Testis (tissue), 3 donors: ENCODE data around the gene FGF6. TPM values are rescaled to one million over a fixed set of nuclear protein-coding genes. Genes with fewer than 3 reads are reported as not detected.
"Not testable (repeated sequence)": the region's sequence is repeated elsewhere in the genome, so short reads cannot be mapped to it uniquely, and the experiment has no call there.

Experiments used
- DNase-seq: peaks from one replicate; pipeline ENCODE4 v3.0.0-alpha.2; 2019
- H3K27ac ChIP-seq, 2 donors: fragments of 200-600 bp; sonication (generic); one replicate each; pipeline ENCODE4 v1.5.1; 2019
- H3K27me3 ChIP-seq: fragments of 200-600 bp; sonication (generic); one replicate; pipeline ENCODE4 v1.5.1; 2019
- H3K36me3 ChIP-seq: fragments of 200-600 bp; sonication (generic); one replicate; pipeline ENCODE4 v1.5.1; 2017; ENCODE audit warnings: low read depth; ENCODE audit errors: missing control alignments
- H3K4me1 ChIP-seq: fragments of 200-600 bp; sonication (generic); one replicate; pipeline ENCODE4 v1.5.1; 2019
- H3K4me3 ChIP-seq, 2 donors: fragments of 200-600 bp; sonication (generic); one replicate each; pipeline ENCODE4 v1.5.1; 2017 to 2019
- H3K9me3 ChIP-seq: fragments of 200-600 bp; sonication (generic); one replicate; pipeline ENCODE4 v1.5.1; 2017
- POLR2A ChIP-seq: fragments of 450-650 bp; IDR thresholded peaks from one replicate; pipeline ENCODE4 v1.6.1; 2017; ENCODE audit warnings: antibody characterized with exemption, mild to moderate bottlenecking, moderate library complexity
- WGBS, 2 donors: methylation state at CpG; one replicate each; pipeline ENCODE4 v1.1.5; 2018; 5-methylcytosine and 5-hydroxymethylcytosine counted together
- intact Hi-C: fragments of 100-400 bp; cut with DNase I; formaldehyde crosslinking; loops from one replicate; pipeline ENCODE4 v1.15.1; 2023; ENCODE audit warnings: low total_unique reads
- polyA plus RNA-seq: library from polyadenylated mRNA; stranded (reverse); fragments of 350-450 nt; fragmentation: Illumina TruSeq; extraction: RNeasy Lipid Tissue Mini Kit (QIAGEN cat#74804); gene quantifications from one replicate; pipeline ENCODE4 v1.2.3, GENCODE V29; 2014; ENCODE audit warnings: low read depth, low replicate concordance; ENCODE audit not compliant: insufficient read depth
- total RNA-seq, 2 donors: library from RNA; depleted of rRNA; stranded (reverse); fragments of >200 nt; gene quantifications; one replicate each; pipeline ENCODE4 v1.2.3, GENCODE V29; 2016
- TF ChIP-seq, protein P1 (sequence below), 3 experiments: fragments of 450-650 bp in 2 of 3; fragments of 200-600 bp in 1 of 3; sonication (generic) in 1 of 3; IDR thresholded peaks; one replicate each; pipeline ENCODE4 v1.5.1; 2016 to 2019; ENCODE audit warnings: antibody characterized with exemption in 3 of 3, mild to moderate bottlenecking in 2 of 3, moderate library complexity in 1 of 3

FGF6 gene
- total and polyA plus RNA-seq, 3 donors from 2014 or later = not detected

DNA sequence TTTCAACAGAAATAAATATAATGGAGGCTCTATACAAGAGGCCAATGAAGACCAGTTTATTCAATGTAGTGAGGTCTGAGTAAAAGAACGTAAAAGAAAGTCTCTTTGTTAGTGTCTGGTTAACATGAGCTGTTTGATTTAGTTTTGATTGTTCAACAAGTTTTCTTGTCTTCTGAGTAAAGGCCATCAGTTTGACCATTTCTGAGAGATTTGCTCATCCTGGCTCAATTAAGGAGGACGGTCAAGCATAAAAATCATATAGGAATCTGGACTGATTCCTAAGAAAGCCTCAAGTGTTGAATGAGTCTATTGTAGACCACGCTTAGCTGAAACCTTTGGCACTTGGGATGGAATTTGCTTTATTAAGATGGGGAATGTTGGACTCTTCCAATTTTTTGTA lies 33.6 kb downstream of the FGF6 start:
- Histone ChIP-seq H3K9me3 (no peaks in the 10 kb centered on the region), H3K4me1 (no peaks in the 10 kb centered on the region), H3K27ac (no peak overlapping the region), H3K27me3 (no peaks in the 10 kb centered on the region), H3K4me3 (no peak overlapping the region), H3K36me3 (no peaks in the 10 kb centered on the region)
- WGBS, 2 donors = 77 to 89% methylated on average over 3 of the region's 3 CpGs
- intact Hi-C loops = no loop called here
- no peak for DNase-seq
- no peak for TF ChIP-seq POLR2A
- TF ChIP-seq, protein P1, sequence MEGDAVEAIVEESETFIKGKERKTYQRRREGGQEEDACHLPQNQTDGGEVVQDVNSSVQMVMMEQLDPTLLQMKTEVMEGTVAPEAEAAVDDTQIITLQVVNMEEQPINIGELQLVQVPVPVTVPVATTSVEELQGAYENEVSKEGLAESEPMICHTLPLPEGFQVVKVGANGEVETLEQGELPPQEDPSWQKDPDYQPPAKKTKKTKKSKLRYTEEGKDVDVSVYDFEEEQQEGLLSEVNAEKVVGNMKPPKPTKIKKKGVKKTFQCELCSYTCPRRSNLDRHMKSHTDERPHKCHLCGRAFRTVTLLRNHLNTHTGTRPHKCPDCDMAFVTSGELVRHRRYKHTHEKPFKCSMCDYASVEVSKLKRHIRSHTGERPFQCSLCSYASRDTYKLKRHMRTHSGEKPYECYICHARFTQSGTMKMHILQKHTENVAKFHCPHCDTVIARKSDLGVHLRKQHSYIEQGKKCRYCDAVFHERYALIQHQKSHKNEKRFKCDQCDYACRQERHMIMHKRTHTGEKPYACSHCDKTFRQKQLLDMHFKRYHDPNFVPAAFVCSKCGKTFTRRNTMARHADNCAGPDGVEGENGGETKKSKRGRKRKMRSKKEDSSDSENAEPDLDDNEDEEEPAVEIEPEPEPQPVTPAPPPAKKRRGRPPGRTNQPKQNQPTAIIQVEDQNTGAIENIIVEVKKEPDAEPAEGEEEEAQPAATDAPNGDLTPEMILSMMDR (IDR thresholded peaks at IDR 0.05) = no peak

DNA sequence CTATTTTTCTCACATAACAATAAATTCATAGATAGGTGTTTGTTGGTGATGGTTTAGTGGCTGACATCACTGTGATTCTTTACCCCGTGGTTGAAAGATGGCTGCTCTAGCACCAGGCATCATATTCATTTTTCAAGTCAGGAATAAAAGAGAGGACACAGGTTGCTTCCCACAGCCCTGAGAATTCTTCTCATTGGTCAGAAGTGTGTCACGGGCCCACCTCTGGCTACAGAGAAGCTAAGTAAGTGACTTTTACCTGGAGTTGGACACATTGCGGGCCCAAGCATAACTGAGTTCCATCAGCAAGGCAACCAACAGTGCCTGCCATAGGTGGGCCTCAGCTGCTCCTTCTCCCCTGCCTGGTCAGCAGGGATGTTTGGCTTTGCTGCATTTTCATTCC lies 38.5 kb downstream of the FGF6 start:
- H3K9me3 ChIP-seq = no peaks in the 10 kb centered on the region
- no peak overlapping the region for H3K4me3 ChIP-seq
- no peak overlapping the region for H3K27ac ChIP-seq
- DNase-seq = no peak
- H3K27me3 ChIP-seq = no peaks in the 10 kb centered on the region
- no peaks in the 10 kb centered on the region for H3K4me1 ChIP-seq
- intact Hi-C loops = no loop called here
- no peaks in the 10 kb centered on the region for H3K36me3 ChIP-seq
- no peak for TF ChIP-seq POLR2A
- TF ChIP-seq, protein P1 (IDR thresholded peaks at IDR 0.05) = no peak
- 87 to 89% methylated on average over 3 of the region's 3 CpGs for WGBS, 2 donors

DNA sequence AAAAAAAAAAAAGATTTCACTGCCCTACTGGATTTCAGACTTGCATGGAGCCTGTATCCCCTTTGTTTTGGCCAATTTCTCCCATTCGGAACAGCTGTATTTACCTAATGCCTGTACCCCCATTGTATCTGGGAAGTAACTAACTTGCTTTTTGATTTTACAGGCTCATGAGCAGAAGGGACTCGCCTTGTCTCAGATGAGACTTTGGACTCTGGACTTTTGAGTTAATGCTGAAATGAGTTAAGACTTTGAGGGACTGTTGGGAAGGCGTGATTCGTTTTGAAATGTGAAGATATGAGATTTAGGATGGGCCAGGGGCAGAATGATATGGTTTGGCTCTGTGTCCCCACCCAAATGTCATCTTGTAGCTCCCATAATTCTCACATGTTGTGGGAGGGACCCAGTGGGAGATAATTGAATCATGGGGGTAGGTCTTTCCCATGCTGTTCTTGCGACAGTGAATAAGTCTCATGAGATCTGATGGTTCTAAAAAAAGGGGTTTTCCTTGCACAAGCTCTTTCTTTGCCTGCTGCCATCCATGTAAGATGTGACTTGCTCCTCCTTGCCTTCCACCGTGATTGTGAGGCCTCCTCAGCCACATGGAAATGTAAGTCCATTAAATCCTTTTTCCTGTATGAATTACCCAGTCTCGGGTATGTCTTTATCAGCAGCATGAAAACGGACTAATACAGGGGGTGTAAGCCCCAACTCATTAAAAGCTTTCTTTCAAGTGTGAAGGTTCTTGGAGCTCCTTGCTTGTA lies 40.6 kb downstream of the FGF6 start:
- WGBS, 2 donors = 95 to 96% methylated on average over 8 of the region's 8 CpGs
- H3K9me3 ChIP-seq, H3K4me3 ChIP-seq, H3K27me3 ChIP-seq, H3K4me1 ChIP-seq, DNase-seq, intact Hi-C loops, H3K36me3 ChIP-seq, H3K27ac ChIP-seq: not testable (repeated sequence)

DNA sequence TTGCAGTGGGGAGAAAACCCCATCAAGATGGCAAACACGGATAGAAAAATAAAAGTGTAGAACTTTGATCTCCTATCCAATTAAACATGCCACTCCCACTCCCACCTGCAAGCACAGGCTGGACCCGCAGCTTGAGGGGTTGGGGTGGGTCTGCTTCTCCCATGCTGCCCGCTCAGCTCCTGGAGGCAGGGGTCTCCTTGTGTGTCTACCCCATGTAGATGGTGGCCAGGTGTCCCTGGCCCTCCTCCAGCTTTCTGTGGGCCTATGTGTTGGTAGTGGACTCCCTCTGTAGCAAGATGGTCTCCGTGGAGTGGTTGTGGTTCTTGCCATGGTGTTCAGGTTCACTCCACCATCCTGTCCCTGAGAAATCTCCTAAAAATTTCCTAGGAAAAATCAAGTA lies 42.6 kb downstream of the FGF6 start:
- intact Hi-C loops = no loop called here
- H3K36me3 ChIP-seq = no peaks in the 10 kb centered on the region
- WGBS, 2 donors = 83 to 84% methylated on average over 4 of the region's 4 CpGs
- TF ChIP-seq POLR2A = no peak
- TF ChIP-seq, protein P1 (IDR thresholded peaks at IDR 0.05) = no peak
- no peak for DNase-seq
- H3K9me3 ChIP-seq = no peaks in the 10 kb centered on the region
- no peaks in the 10 kb centered on the region for H3K4me1 ChIP-seq
- no peak overlapping the region for H3K4me3 ChIP-seq
- H3K27ac ChIP-seq = no peak overlapping the region
- H3K27me3 ChIP-seq = no peaks in the 10 kb centered on the region

DNA sequence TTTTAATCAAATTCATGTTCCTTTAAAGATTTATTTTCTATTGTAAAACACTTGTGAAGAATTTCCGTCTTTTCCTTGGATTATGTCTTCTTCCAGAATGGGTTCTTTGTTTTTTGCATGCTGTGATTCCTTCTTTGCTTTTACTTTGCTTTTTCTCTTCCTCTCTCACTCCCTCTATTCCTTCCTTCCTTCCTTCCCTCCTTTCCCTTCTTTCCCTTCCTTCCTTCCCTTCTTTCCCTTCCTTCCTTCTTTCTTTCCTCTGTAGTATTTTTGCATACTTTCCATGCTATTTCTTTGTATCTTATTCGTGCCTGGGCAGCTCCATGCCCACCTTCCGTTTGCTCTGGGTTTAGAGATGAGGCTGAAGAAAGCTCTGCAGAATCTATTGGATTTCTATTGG lies 44.5 kb downstream of the FGF6 start:
- WGBS, 2 donors = 78 to 89% methylated on average over 3 of the region's 3 CpGs

More for the DNA sequence above, 44.5 kb downstream of the FGF6 start:
- no peak for TF ChIP-seq POLR2A
- TF ChIP-seq, protein P1 (IDR thresholded peaks at IDR 0.05) = no peak
- intact Hi-C loops = no loop called here
- H3K36me3 ChIP-seq = no peaks in the 10 kb centered on the region
- H3K4me1 ChIP-seq = no peaks in the 10 kb centered on the region
- H3K27ac ChIP-seq = no peak overlapping the region
- H3K4me3 ChIP-seq = no peak overlapping the region
- no peaks in the 10 kb centered on the region for H3K9me3 ChIP-seq
- no peak for DNase-seq
- no peaks in the 10 kb centered on the region for H3K27me3 ChIP-seq
